Measurements from ENCODE around the gene PIP4K2C.

DNA sequence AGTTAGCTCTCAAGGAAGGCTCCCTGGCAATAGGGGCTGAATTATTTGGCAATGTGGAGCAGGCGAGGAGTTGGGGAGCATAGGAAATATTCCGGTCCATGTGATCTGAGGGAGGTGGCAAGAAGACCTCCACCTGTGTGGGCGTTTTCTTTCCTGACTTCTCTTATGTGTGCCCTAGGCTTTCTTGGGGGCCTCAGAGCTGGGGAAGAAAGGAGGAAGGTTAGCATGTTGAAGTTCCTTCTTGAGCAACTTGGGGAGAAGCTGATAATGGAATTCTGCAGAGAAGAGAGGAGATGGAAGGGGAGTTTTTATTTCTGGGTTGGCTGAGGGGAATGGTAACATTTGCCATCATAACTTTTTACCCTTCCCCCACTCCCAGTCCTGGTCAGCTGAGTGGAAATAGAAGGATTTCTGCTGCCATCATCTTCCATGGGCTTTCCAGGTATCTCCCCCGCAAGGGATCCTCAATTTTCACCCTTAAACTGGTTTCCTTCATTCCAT lies 14.9 kb downstream of the PIP4K2C start:
- TF ChIP-seq, protein P1, sequence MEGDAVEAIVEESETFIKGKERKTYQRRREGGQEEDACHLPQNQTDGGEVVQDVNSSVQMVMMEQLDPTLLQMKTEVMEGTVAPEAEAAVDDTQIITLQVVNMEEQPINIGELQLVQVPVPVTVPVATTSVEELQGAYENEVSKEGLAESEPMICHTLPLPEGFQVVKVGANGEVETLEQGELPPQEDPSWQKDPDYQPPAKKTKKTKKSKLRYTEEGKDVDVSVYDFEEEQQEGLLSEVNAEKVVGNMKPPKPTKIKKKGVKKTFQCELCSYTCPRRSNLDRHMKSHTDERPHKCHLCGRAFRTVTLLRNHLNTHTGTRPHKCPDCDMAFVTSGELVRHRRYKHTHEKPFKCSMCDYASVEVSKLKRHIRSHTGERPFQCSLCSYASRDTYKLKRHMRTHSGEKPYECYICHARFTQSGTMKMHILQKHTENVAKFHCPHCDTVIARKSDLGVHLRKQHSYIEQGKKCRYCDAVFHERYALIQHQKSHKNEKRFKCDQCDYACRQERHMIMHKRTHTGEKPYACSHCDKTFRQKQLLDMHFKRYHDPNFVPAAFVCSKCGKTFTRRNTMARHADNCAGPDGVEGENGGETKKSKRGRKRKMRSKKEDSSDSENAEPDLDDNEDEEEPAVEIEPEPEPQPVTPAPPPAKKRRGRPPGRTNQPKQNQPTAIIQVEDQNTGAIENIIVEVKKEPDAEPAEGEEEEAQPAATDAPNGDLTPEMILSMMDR (IDR thresholded peaks at IDR 0.05; ENCODE audit: borderline replicate concordance, extremely low read depth, low read length, poor library complexity, severe bottlenecking) = no peak
- no peak for TF ChIP-seq EZH2 (IDR thresholded peaks at IDR 0.05; ENCODE audit: borderline replicate concordance, low read depth, low read length, severe bottlenecking)
